GM12873 (cell line): ENCODE data around the gene DAZAP1.
A peak's percentile ranks its signal among the peaks of the same experiment; 100 is the strongest.

Experiments
- CTCF ChIP-seq: IDR thresholded peaks from 2 replicates; pipeline ENCODE4 v1.5.1; 2012; ENCODE audit warnings: low read depth, mild to moderate bottlenecking, moderate library complexity, low read length, control low read depth; ENCODE audit not compliant: insufficient read depth; ENCODE audit errors: missing control alignments

Gene DAZAP1

GRCh38 chr19:1364070-1364704 lies 43.2 kb upstream of the DAZAP1 start:
- TF ChIP-seq CTCF, result peak; percentile 32

- TF ChIP-seq CTCF, result no peak
Measured at GRCh38 chr19:1365319-1366269, 41.8 kb upstream of the DAZAP1 start.

GRCh38 chr19:1366296-1366695 lies 41.1 kb upstream of the DAZAP1 start:
- TF ChIP-seq CTCF, result no peak

GRCh38 chr19:1366899-1367870 lies 40.2 kb upstream of the DAZAP1 start:
- TF ChIP-seq CTCF, result no peak

- no peak for TF ChIP-seq CTCF
Measured at GRCh38 chr19:1369214-1369805, 38.1 kb upstream of the DAZAP1 start.

- TF ChIP-seq CTCF, result no peak
Measured at GRCh38 chr19:1370579-1371361, 36.6 kb upstream of the DAZAP1 start.
